ENCODE measurements around the gene CPA5.
A peak's percentile ranks its signal among the peaks of the same experiment; 100 is the strongest.

CPA5 gene

DNA sequence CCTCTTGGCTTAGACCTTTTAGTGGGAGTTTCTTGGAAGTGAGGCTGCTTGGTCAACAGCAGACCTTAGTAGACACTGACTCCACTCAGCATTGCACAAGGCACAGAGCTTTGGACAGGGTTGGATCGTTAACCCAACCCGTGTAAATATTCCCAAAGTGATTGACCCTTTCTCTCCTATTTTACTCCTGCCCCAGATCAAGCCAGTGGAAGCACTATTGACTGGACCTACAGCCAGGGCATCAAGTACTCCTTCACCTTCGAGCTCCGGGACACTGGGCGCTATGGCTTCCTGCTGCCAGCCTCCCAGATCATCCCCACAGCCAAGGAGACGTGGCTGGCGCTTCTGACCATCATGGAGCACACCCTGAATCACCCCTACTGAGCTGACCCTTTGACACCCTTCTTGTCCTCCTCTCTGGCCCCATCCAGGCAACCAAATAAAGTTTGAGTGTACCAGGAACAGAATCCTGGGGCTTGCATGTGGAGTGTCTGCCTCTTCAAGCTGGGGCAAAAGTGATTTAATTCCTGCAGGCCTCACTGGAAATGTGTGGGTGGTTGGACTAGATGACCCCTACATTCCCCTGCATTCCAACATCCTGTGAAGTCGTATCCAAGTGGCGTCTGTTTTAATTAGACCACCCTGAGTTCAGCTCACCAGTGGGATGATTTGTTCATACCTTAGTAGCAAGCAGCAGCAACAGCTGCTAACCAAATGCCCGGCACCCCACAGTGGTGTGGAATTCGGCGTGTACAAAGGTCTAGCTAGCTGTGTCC lies 43.2 kb downstream of the CPA5 start:
- no peak for DNase-seq (ENCODE audit: low read depth, low spot score)
- H3K4me3 ChIP-seq (ENCODE audit: low read length) = no peak overlapping the region

DNA sequence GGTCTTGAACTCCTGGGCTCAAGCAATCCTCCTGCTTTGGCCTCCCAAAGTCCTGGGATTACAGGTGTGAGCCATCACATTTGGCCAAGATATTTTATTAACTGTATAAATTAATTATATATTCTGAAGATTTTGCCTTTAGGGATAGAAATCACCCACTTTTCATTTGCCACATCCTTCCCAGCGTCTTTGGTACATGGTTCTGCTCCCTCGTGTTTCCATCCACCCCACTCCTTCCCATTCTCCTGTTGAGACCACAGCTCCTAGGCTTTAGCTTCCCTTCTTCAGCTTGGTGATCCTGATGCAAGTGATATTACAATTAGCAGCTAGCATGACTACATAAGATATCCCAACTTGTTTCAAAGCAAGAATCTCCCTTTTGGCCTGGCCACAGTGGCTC lies 44.1 kb downstream of the CPA5 start:
- no peak overlapping the region for H3K4me3 ChIP-seq (ENCODE audit: low read length)

DNA sequence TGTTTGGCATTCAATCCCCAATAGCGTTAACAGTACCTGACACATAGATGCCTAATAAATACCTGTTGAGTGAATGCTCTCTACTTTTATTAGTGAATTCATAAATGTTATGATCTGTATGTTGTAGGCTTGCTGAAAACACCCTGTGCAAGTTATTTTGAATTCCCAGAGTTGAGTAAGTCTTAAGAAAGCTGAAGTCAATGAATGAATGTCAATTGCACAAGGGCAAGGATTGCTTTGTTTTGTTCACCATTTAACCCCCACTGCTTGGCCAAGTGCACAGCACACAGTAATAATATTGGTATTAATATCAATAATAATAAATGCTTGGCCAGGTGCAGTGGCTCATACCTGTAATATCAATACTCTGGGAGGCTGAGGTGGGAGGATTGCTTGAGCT lies 45.9 kb downstream of the CPA5 start:
- no peak for DNase-seq (ENCODE audit: low read depth, low spot score)
- H3K4me3 ChIP-seq (ENCODE audit: low read length) = no peak overlapping the region

More for the DNA sequence above, 44.1 kb downstream of the CPA5 start:
- no peak for DNase-seq (ENCODE audit: low read depth, low spot score)

DNA sequence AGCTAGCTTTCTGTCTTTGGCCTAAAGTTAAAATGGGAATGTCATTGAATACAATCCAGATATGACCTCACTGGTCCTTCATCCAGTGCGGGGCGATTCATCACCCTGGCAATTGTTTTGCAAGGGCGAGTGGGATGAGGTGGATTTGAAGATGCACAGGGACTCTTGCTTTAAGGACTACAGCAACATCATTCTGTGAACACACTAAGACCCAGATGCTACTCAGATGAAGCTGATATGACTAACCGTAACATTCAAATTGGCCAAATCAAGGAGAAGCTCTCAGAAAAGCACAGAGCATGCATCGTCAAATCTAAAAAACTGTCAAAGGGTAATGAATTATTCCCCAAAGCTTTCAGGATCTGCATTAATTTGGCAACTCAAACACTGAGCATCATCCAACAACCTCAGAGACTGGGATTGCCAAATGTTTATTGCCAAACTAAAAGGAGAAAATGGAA lies 48.5 kb downstream of the CPA5 start:
- no peak overlapping the region for H3K4me3 ChIP-seq (ENCODE audit: low read length)
- no peak for DNase-seq (ENCODE audit: low read depth, low spot score)

DNA sequence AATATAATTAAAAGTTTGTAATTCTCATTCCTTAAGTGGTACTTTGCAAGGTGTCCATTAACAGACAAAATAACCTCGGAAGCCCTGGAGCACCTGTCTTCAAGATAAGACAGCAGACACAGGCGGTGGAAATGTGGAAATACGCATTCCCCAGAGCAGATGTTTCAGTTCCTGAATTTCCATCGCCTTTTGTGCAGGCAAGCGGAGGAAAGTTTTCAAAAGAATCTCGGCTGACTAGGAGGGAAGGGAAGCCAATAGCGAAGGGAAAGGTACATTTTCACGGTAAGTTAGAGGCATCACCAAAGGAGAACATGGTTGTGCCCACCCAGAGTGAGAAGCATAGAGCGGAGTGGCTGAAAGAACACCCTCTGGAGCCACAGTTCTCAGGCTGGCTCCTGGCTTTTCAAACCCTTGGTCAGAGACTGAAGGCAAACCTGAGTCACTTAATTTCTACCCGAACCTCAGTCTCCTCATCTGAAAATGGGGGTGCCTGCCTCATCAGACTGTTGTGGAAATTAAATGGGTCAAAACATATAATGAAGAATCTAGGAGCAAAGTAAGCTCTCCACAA lies 49.3 kb downstream of the CPA5 start:
- DNase-seq (ENCODE audit: low read depth, low spot score) = no peak
- H3K4me3 ChIP-seq (ENCODE audit: low read length) = no peak overlapping the region

DNA sequence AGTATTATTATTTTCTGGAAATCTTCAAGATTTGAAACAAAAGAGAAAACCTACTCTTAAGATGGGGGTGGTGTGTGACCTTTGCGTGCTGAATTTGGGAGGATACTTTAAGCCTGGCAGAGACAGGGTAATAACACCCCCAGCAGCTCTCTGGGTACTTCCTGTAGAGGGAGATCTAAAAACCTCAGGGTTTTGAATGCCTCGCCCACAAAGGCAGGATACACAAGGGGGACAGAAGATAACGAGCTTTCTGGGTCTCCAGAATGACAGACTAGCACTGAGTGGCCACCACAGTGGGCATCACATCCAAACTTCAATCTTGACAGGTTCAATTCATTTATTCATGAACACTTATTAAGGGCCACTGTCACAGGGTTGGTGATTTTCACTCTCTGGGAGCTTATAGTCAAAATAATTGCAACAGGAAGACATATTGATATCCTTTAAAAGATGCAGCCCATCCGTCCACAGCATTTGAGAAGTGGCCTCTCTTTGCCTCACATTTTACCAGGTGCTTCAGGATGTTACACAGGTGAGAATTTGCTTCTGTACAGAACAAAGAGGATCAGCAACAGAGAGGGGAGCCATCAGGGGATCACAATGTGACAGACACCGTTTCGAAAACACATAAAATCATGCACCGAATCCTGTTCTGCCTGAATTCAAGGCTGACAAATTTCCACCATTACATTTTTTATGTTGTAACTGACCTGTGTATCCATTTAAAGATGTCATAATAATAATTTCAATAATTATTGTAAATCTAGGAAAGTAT lies 50.0 kb downstream of the CPA5 start:
- DNase-seq (ENCODE audit: low read depth, low spot score) = peak; percentile 83
- no peak overlapping the region; the same call in 1 of the 2 replicates for H3K4me3 ChIP-seq (ENCODE audit: low read length)

DNA sequence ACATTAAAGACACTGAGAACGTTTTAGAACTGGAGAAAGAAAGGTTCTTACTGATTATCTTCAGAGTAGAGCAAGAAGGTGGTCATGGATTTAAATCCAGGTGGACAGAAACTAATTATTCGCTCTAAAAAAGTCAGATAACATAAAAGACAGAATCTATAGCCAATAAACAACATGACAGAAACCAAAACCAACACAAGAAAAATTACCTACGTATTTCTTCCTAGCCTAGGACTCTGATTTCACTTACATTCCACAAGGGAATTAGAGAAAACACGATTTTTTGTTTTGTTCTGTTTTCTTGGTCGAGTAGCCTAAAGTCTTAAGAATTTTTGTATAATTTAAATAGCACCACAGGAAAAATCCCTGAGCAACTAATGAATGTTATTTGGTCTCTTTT lies 50.8 kb downstream of the CPA5 start:
- DNase-seq (ENCODE audit: low read depth, low spot score) = no peak
- H3K4me3 ChIP-seq (ENCODE audit: low read length) = no peak overlapping the region

DNA sequence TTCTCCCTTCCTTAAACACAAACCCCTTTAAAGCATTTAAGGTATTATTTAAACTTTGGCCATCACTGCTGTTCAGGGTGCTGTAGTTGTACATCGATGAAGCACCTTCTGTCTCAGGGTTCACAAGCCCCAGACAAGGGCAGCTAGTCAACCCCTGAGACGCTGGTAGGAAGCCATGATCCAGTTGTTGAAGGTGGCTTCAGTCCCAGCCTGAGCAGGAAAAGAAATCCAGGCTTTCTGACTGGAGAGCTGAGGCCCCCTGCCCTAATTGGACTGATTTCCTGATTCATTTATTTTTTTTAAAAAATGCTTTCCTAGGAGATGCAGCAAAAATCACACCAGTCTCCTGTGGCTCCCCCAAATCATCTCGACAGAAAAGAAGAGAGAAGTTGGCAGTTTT lies 51.5 kb downstream of the CPA5 start:
- H3K4me3 ChIP-seq (ENCODE audit: low read length) = no peak overlapping the region
- no peak for DNase-seq (ENCODE audit: low read depth, low spot score)

DNA sequence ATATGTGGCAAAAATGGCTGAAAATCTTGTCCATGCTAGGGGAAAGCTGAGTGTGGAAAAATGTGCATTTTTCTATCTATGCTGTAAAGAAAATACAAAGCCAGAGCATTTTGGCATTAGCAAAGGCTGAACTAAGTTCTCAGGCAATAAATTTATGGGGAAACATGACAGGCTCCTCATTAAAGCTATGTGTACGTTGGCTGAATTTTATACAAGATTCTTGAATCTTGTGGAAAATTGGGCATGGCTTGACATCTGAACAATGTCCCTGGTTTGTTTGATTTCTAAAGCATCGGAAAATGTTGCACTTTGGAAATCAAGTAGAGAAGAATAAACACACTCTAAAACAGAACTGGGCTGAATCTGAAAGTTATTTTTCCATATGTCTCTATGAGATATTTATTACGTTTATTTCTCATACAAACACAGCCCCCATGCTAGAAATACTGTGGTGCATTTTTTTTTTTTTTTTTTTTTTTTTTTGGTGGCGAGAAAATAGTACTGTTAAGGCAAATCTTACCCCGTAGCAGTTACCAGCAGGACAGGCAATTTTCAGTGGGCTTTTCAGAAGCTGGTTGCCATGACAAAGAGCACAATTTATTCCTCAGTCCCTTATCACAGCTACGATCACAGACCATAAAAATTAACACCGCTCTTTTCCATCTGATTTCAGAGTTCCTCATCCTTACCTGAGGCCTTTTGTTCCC lies 52.6 kb downstream of the CPA5 start:
- no peak overlapping the region for H3K4me3 ChIP-seq (ENCODE audit: low read length)
- no peak for DNase-seq (ENCODE audit: low read depth, low spot score)

DNA sequence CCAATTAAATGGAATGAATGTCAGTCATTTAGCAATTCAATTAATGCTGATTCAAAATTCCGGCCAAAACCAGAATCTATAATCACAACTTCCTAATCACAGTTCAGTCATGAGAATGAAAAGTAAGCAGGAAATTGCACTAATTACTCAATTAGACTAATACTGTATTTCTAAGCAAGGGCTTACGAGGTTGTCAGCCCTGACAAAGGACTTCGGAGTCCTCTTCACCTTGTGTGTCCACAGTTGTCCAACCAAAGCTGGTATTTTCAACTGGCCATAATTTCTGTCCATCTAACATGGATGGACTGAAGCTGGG lies 53.1 kb downstream of the CPA5 start:
- H3K4me3 ChIP-seq (ENCODE audit: low read length) = no peak overlapping the region
- DNase-seq (ENCODE audit: low read depth, low spot score) = no peak

DNA sequence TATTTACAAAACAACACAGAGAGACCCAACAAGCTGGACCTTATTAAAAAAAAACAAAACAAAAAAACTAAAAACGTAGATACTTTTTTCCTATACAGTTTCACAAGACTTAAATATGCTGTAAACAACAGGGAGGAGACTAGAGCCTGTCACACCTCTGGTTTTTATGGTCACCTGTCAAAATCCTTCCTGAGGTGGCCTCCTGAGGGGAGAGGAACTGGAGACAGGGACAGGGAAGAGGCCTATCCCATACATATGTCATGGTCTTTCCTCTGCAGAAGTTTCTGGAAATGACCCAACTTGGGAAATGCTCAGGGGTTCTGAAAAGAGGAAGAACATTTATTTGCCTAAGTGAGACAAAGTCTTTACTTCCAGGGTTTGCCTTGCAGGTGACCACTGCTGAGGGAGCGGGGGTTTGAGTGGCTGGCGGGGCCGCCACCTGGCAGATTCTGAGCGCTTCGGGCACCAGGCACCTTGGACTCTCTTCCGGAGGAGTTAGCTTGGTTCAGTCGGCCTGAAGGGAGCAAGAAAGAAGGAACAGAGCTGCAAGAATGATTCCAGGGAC lies 54.0 kb downstream of the CPA5 start:
- DNase-seq (ENCODE audit: low read depth, low spot score) = no peak
- no peak overlapping the region for H3K4me3 ChIP-seq (ENCODE audit: low read length)

DNA sequence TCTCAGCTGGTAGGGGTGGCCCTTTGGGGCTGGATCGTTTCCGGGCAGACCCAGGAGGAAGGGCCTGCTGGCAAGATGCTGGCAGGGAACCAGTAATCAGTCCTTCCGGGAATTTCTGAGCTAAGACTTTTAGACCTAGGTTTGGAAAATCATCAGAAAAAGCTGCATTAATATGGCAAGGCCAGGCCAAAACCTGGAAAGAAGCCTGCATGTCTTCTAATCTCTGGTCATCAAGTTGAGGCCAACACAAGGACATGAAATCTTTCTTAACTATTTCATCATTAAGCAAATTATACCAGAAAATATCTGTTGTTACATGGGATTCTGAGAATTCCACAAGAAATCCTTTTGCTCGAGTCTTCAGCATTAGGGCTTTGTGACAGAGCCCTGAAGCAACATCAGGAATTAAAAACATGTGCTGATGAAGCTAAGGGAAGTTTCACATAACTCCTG lies 55.5 kb downstream of the CPA5 start:
- DNase-seq (ENCODE audit: low read depth, low spot score) = no peak
- H3K4me3 ChIP-seq (ENCODE audit: low read length) = no peak overlapping the region

DNA sequence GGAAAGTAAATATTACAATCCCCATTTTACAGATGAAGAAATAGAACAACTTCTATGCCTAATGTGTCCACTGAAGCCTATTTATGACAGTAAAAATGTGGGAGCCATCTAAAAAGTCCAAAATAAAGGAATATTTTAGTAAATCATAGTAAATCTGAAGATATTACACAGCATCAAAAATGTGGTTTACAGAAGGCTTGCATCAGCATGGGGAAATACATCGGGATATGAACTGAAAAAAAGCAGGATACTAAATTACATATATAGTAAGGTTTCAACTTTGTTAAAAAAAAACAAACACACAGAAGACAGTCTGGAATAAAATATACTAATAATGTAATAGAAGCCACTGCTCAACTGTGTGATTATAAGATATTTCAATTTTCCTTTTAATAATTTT lies 56.5 kb downstream of the CPA5 start:
- DNase-seq (ENCODE audit: low read depth, low spot score) = no peak
- no peak overlapping the region for H3K4me3 ChIP-seq (ENCODE audit: low read length)

DNA sequence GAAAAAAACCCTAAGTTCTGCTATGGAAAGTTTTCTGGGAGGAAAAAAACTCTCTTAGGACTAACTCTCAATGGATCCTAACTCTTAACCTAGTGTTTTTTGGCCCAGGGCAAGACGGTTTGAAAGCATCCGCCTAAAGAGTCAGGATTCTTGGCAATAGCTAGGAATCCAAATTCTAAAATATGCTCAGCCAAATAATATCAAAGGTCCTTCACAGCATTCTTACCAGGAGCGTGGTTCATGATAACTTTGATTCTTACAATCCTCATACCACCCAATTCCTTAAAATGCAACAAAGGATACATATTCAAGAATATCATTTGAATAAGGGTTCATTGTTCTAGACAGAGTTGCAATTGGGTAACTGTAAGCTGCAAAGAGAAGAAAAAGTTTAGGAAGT lies 57.0 kb downstream of the CPA5 start:
- no peak for DNase-seq (ENCODE audit: low read depth, low spot score)
- no peak overlapping the region for H3K4me3 ChIP-seq (ENCODE audit: low read length)

DNA sequence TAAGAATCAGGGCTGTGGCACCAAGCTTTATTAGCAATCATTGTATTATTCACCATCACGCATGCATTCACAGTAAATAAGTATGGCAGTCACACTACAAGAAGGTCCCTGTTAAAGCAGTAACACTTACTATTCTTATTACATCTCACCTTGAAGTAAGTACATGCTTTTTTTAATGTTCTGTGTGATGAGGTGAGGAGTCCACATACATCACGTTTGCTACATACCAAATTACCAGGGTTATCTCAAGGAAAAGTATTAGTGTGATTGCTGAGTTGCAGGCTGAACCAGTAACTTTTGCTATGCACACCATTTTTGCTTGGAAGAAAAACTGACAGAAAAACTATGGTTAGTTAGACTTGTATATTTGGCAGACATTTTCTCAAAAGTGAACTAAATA lies 60.4 kb downstream of the CPA5 start:
- no peak for DNase-seq (ENCODE audit: low read depth, low spot score)
- H3K4me3 ChIP-seq (ENCODE audit: low read length) = no peak overlapping the region

DNA sequence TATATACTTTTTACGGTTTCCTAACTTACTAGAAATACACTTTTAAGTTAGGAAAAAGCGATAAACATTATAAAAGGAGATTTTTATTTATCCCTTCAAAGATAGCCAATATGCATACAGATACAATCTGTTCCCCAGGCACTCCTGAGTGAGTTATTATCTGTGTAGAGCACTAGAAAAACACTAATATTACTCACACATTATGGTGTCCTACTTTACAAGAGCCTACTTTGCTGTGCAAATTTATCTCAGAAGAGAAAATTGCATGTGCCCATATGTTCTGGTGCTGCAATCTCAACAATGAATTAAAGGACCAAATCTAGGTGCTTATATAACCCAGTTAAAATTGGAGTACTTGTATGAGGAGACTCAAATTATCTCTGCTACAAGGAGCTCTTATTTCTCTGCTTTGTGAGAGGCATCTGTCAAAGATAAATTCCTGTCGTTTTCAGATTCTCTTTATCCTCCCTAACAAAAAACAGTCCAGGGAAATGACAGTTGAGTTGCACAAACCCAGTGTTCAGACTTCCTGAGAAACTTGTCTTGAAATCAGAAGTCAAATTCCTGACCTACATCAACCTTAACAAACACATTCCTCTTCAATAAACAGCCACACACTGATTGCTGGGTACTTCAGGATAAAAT lies 64.6 kb downstream of the CPA5 start:
- H3K4me3 ChIP-seq (ENCODE audit: low read length) = no peak overlapping the region
- no peak for DNase-seq (ENCODE audit: low read depth, low spot score)

DNA sequence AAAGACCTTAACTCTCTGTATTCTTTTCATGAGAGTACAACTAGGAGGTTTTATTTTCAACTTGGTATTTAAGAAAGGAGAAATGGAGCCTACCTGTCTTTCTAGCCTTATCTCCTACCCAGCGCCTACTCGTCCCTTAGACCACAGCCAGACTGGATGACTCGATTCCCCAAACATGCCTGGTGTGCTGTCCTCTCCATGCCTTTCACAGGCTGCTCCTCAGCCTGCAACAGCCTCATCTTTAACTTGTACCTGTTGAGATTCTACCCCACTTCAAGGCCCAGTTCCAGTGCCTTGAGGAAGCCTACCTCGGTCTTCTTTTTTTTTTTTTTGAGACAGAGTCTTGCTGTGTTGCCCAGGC lies 65.1 kb downstream of the CPA5 start:
- no peak for DNase-seq (ENCODE audit: low read depth, low spot score)
- no peak overlapping the region for H3K4me3 ChIP-seq (ENCODE audit: low read length)

DNA sequence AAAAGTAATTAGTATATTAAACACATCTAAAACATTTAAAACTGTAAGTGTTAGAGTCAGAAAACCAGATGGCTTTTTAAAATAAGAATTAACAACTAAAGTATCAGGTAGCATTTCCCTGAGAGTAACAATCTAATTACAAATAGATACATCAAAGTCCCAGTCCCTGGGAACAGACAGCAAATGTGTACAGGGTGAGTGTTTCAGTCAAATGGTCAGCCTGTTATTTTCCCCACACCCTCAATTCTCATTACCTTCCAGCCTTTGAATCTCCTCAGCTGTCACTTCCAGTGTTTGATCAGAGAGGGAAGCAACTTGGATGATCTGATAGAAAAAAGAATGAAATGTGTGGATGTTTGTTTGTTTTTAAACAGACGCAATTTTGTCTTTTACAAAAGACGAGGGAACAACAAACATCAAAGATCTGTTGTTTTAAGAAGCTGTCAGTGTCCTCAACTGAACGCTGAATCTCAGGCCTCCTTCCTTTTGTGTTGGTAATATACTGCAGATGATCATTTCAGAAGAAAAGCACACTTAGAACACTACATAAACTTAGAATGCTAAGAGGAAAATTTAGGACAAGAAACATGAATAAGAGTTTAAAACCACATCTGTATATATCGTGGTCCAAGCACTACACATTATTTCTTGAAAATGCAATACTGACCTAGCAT lies 66.4 kb downstream of the CPA5 start:
- no peak overlapping the region for H3K4me3 ChIP-seq (ENCODE audit: low read length)
- DNase-seq (ENCODE audit: low read depth, low spot score) = no peak

DNA sequence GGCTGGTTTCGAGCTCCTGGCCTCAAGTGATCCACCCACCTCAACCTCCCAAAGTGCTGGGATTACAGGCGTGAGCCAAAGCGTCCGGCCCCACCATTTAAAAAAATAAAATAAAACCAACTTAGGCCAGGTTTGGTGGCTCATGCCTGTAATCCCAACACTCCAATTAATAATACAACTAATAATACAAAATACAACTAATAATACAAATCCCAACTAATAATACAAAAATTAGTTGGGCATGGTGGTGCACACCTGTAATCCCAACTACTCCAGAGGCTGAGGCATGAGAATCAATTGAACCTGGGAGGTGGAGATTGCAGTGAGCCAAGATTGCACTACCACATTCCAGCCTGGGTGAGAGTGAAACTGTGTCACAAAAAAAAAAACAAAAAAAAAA lies 68.6 kb downstream of the CPA5 start:
- no peak for DNase-seq (ENCODE audit: low read depth, low spot score)
- H3K4me3 ChIP-seq (ENCODE audit: low read length) = no peak overlapping the region
